G401 (cell line): ENCODE data around the gene MYBPH. TPM values are rescaled to one million over a fixed set of nuclear protein-coding genes. Genes with fewer than 3 reads are reported as not detected.

ENCODE experiments used
- DNase-seq: peaks from one replicate; pipeline ENCODE4 v3.0.0-alpha.2; 2015; ENCODE audit warnings: low spot score
- in situ Hi-C: cut with HindIII; loops from 2 replicates; pipeline ENCODE4 v1.10.0; 2016; ENCODE audit warnings: low sequenced_read_pairs, mixed read lengths
- total RNA-seq: library from RNA; depleted of rRNA; stranded (reverse); fragments of >200 nt; shearing (Covaris generic); gene quantifications from 2 replicates; pipeline ENCODE4 v1.2.3, GENCODE V29; 2014; rRNA removed

The MYBPH gene, protein sequence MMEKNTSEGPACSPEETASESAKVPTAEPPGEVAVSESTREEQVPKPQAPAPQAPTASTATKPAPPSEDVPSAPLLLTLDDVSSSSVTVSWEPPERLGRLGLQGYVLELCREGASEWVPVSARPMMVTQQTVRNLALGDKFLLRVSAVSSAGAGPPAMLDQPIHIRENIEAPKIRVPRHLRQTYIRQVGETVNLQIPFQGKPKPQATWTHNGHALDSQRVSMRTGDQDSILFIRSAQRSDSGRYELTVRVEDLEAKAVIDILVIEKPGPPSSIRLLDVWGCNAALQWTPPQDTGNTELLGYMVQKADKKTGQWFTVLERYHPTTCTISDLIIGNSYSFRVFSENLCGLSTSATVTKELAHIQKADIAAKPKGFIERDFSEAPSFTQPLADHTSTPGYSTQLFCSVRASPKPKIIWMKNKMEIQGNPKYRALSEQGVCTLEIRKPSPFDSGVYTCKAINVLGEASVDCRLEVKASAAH
- total RNA-seq, result 0.47 TPM in 1 of 2 replicates, not detected in the other

DNA sequence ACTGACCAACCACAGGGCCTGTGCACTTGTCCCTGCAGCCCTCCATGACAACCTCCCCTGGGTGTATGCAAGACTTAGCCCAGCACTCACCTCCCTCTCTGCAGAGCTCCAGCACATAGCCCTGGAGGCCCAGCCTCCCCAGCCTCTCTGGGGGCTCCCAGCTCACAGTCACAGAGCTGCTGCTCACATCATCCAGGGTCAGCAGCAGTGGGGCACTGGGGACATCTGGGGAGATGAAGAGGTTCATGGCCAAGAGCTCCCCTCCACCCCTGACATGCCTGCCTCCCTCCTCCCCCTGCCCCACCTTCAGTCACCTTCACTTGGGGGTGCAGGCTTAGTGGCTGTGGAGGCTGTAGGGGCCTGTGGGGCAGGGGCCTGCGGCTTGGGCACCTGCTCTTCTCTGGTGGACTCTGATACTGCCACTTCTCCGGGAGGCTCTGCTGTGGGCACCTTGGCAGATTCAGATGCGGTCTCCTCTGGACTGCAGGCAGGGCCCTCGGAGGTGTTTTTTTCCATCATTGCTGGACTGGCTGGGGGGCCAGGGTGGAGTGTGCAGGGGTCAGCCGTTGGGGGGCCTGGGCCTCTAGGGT, at the start of gene MYBPH:
Gene MYBPH, minus strand, starts transcription at position 590 of the 590 bp plus-strand sequence. Its CDS starts 71 bp downstream, at position 519.
- no peak for DNase-seq
- in situ Hi-C loops, result no loop called here

DNA sequence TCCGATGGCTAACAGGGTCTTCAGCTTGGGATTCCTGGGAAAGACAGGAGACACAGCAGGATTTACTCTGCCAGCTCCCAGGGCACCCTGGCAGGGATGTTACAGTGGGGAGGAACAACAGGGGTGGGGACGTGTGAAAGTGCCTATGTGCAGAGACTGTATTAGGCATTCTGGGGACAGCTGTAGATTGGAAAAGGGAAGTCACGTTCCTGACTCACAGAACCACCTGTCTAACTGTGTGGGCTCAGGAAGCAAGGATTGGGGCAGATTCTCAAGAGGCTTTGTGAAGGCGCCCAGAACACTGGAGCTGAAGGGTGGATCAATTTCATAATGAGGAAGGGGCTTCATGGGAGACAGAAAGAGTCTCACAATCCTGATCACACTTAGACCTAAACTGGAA, 49.4 kb upstream of the MYBPH start:
- no peak for DNase-seq
- in situ Hi-C loops, result no loop called here

DNA sequence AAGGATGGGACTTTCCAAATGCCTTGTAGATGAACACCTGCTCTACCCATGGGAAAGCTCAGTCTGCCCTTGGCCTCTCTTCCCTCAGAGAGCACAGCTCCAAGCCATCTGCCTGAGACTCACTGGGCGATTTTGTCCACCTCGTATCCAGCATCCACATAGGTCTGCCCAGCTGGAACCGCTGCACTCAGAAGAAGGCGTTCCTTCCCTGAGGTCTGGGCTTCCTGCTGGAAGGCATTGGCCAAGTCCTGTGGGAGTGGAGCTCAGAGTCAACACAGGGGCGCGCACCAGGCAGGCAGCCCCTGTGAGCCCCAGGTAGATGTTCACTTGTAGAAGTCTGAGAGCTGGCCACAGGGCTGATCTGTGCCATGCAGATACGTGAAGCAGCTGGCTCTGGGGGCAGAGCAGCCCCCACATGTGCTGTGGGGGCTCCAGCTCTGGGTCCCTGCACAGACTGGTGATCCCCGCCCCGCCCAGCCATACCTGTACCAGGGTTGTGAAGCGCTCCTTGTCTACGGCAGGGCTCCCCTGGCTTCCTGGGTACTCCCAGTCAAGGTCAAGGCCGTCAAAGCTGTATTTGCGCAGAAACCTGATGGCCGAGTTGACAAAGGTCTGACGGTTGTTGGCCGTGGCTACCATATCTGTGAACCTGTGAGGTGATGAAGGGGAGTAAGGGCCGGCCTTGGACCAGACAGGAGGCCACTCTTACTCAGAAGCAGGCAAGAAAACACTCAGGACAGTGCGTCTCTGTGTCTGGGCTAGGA, 47.6 kb upstream of the MYBPH start:
- no peak for DNase-seq
- in situ Hi-C loops, result no loop called here

DNA sequence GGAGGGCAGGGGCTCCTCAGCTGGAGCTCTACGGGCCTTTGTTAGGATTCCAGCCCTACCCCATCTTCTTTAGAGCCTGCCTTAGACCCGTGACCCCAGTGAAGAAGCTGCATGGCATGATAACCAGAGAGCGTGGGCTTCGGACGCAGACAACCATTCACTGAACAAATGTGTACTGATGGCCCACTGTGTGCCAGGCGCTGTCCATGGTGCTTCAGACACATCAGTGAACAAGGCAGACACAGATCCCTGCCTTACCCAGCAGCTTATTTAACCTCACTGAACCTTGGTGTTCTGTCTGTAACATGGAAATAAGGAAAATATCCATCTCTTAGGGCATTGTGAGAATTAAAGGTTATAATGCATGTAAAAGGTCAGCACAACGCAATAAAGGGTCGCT, 44.3 kb upstream of the MYBPH start:
- in situ Hi-C loops, result no loop called here
- DNase-seq, result no peak

DNA sequence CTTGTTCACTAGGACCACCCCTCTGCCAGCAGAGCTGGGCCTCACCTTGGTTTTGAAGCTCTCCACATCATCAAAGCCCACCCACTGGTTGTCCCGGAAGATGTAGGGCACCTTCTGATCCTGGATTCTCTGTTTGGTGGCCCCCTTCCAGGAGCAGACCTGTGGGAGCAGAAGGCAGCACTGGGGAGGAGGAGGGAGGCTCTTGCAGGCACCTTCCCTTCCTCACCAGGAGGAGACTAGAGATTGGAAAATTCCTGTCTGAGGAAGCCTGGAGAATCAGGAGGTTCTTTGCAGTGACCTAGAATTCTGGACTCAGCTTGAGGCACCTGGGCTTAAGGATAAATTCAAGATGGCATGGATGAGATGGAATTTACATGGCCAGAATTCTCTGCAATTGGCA, 43.5 kb upstream of the MYBPH start:
- DNase-seq, result peak; percentile 72
- in situ Hi-C loops, result no loop called here

DNA sequence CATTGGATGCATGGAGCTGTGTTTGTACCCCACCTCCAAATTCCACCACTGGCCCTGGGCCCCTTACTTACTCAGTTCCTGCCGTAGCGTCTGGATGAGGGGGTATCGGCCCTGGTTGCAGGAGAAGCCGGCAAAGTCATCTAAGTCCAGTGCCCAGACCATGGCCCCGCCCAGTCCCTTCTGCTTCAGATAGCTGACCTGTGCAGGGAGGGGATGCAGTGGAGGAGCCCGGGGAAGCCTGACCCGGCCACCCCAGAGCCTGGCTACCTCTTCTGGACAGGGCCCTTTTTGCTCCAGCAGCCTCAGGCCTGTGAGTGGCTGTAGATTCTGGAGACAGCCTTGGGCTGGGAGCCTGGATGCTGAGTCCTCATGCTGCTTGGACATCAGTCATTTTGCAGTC, 42.0 kb upstream of the MYBPH start:
- in situ Hi-C loops, result no loop called here
- DNase-seq, result no peak

DNA sequence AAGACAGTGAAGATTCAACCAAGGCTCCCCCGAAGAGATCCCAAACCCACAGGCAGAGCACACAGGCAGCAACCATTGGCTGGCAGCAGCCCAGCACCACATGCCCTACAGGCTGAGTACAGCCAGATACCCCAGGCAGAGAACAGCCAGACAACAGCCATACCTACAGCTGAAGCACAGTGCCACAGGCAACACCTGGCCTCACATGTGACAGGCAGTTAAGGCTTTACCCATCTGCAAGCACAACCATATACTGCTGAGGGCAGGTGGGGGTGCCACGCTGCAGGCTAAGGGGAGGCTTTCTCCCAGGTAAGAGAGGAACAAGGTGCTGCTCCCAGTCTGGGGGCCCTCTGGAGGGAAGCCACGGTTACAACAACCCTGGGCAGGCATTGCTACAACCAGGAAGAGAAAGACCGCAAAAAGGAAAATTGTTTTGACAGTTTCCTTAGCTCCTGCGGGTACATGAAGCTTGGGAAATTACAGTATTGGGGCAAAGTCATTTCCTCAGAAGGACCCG, 41.6 kb upstream of the MYBPH start:
- in situ Hi-C loops, result no loop called here
- DNase-seq, result peak; percentile 72

DNA sequence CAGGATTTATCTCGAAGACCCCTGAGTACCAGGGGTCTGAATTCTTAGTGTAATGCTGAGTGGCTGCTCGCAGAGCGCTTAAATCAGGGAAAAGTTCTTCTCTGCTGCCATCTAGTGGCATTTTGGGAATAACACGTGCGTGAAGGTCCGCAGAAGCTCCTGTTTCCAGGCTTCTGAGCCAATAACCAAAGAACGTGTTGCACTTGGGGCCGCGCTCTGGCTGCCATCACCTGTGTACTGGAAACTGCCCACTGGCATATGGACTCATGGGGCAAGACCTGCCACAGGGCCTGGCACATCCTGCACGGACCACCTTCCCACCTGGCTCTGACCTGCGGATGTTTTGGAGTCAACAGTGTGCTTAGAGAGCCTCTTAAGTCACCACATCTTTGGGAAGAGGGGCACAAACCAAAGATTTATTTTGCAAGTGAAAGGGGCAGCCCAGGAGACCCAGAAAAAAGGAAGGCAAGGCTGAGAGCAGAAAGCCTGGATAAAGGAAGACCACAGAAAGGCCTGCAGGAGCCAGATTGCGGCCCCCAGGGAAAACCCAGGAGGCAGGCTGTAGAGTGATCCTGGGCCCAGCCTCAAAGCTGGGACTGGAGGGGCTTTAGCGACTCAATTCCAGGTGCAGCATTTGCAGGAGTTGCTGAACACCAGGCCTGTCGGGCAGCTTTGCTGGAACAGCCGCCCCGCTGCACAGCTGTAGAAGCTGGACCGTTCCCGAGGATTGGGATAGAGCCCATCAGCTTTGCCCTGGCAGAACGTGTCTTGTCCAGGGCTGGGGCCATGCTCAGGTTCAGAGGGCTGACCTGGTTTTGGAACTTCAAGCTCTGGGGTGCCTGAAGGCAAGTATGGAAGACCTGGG, 40.9 kb upstream of the MYBPH start:
- peak; percentile 94 for DNase-seq
- in situ Hi-C loops, result no loop called here

DNA sequence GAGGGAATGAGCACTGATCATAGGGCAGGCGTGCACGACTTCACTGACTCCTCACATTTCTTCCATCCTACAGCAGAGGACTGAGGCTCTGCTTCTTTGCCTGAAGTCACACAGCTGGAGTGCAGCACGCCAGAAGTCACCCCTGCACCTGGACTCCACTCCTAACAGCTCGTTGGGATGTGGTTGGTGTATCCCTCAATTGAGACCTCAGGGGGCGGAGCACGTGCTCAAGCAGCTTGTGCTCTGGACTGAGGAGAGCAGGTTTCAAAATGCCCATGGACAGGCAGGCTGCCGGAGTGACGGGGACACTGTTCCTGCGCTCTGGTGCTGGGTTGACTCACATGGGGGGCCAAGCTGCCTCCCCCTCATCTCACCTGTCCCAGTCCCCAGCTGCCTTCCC, 39.9 kb upstream of the MYBPH start:
- DNase-seq, result peak; percentile 56
- in situ Hi-C loops, result no loop called here

DNA sequence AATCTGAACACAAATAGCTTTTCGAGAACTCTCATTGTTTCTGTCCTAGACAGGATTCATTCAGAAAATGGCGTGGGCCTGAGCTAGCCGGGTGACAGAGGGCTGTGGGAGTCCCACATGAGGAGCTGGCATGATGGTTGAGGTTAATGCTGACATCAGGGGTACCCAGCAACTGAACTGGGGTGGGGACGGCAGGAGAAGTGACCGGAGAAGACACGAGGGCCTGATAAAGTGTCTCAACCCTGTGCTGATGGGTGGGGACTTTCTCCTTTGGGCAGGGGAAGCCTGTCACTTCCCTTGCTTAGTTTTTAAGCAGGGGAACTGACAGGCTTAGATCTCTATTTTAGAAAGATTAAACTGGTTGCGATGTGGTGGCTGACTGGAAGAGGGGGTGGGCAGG, 39.2 kb upstream of the MYBPH start:
- no peak for DNase-seq
- in situ Hi-C loops, result no loop called here

DNA sequence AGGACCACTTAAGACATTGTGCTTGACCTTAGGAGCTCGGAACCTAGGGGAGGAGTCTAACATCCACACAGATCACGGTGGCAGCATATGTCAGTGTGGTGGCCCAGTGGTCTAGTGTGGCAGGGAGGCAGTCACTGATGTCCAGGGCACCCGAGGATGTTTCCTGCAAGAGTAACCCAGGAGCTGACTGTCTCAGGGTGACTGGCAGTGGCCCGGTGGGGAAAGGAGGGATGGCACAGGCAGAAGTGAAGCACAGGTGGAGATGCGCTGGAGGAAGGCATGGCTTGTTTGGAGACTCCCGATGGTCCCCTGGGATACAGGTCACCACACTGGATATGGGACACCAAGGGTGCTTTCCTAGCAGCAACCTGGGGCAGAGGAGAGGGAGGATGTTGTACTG, 37.5 kb upstream of the MYBPH start:
- in situ Hi-C loops, result no loop called here
- no peak for DNase-seq

DNA sequence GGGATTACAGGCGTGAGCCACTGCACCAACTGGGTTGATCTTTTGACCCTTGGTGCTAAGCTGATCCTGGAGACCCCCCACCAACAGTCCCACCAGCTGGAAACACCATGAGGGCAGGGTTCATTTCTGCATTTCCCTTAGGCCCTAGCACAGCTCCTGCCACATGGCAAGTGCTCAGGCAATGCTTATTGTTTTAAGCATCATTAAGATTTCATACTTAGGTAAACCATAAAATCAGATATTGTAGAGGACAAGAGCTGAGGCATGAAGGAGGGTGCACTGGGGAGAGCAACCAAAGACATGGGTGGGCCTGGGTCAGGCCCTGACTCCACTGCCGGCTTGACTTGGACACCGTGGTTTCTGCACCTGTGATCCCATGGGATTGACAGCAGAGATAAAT, 36.2 kb upstream of the MYBPH start:
- in situ Hi-C loops, result no loop called here
- DNase-seq, result no peak

DNA sequence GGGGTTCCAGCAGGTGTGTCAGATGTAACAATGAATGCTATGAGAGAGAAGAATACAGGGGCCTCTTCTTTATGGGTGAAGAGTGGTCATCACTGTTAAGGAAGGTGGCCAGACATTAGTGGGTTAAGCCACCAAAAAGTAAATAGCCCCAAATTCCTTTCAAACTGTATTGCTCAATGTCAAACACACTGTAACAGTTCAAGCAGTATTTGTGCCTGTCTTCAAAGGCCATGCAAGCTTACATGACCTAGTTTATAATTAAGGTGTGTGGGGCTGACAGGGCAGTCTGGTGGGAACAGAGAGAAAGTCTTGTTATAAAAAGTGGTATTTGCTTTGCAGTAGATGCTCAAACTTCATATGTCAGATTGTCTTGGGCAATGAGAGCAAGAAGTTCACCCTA, 35.4 kb upstream of the MYBPH start:
- DNase-seq, result no peak
- in situ Hi-C loops, result no loop called here

DNA sequence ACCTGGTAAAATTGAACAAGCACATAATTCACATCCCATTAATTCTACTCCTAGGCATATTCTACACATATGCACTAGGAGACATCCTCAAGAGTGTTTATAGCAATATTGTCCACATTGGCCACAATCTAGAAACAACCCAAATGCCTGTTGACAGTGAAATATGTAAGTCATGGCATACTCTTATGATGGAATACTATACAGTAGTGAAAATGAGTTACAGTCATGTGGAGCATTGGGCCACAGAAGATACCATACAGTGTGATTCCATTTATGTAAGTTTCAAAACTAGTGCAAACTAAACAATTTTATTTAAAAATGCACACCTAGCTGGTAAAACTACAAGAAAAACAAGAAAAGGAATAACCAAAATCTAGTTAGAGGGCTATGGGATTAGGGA, 34.7 kb upstream of the MYBPH start:
- in situ Hi-C loops, result no loop called here

DNA sequence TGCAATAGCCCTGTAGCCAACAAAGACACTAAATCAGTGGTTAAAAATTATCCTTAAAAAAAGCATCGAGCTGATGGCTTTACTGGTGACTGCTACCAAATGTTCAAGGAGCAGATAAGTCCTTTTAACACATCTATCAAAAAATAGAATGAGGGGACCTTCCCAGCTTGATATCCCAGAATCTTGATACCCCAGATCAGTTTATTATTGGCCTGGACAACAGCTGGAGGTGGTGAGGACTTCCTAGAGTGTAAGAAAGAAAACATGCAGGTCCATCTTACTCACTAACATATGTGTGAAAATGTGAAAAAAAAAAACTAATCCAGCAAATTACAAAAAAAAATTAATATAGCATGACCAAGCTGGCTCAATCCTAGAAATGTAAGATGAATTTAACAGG, 32.6 kb upstream of the MYBPH start:
- DNase-seq, result no peak
- in situ Hi-C loops, result no loop called here

More for the DNA sequence above, 34.7 kb upstream of the MYBPH start:
- no peak for DNase-seq

DNA sequence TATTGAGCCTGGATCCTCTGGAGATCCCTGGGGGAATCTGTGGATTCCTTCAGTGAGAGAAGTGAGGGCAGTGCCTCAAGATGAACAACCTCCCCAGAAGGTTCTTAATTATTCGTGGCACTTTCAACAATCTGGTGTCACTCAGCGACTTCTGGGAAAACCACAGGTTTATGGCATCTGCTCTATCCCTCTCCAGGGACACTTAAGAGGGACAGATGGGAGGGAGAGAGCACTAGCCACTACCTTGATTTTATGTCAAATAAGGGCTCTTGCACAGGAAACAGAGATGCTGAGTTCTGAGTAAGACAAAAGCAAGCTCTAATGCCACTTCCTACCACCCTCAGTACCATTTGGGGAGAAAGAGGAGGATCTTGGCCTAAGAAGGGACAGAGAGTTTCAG, 32.1 kb upstream of the MYBPH start:
- in situ Hi-C loops, result no loop called here
- DNase-seq, result peak; percentile 58

DNA sequence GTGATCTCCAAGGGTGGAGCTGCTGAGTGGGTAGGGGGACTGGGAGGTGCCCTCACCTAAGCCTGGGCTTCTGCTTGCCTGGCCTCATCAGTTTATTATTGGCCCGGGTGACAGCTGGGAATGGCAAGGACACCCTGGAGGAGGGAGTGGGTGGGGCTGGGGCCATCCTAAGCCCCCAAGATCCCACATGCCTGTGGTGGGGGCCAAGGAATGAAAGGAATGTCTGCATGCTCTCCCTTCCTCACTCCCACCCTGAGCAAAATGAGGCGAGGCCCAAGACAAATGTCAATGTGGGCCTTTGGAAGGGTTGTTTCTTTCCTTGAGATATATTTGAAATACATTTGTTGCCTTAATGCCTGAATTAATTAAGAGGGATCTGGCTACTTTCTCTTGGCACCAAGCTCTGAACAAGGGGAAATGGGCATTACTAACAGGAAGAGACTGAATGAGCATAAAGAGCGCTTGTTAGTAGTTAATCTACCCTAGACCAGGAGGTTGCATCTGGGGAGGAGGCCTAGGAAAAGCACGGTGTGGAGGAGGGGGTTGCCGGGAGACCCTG, 30.6 kb upstream of the MYBPH start:
- in situ Hi-C loops, result no loop called here
- no peak for DNase-seq

DNA sequence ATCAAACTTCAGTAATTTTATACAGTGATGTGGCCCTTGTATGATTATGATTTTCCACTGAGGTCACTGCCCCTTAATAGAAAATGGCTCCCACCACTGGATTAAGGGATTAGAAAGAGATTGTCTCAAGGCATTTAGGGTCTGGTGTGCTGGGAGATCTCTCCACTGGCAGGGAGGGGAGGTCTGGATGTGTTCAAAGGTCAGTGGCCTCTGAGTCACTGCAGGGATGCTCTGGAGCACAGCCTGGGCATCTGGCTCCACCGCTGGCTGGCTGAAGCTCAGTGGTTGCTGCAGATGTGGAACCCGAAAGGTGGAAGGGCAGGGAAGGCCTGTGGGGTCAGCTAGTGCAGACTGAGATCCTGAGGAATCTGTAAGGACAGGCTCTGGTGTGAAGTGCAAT, 29.1 kb upstream of the MYBPH start:
- DNase-seq, result no peak
- in situ Hi-C loops, result no loop called here
